Endothelial cell of umbilical vein (primary cell): Measurements from ENCODE around the gene CIZ1.

Experiments
- EZH2 ChIP-seq: IDR thresholded peaks from 2 replicates; pipeline ENCODE4 v1.6.1; 2012; ENCODE audit warnings: borderline replicate concordance, low read depth, mild to moderate bottlenecking, moderate library complexity, low read length, inconsistent platforms; ENCODE audit not compliant: severe bottlenecking
- FOS ChIP-seq: IDR thresholded peaks from 2 replicates; pipeline ENCODE4 v1.6.1; 2011; ENCODE audit warnings: mild to moderate bottlenecking, low read length, moderate library complexity, borderline replicate concordance; ENCODE audit not compliant: insufficient read depth
- GATA2 ChIP-seq: IDR thresholded peaks from 2 replicates; pipeline ENCODE4 v1.7.0; 2011; ENCODE audit warnings: low read depth, mild to moderate bottlenecking, moderate library complexity, mixed read lengths, low read length; ENCODE audit not compliant: insufficient read length, insufficient read depth
- MAX ChIP-seq: IDR thresholded peaks from 2 replicates; pipeline ENCODE4 v1.6.1; 2011; ENCODE audit not compliant: insufficient read depth, insufficient read length
- MYC ChIP-seq: IDR thresholded peaks from one replicate; pipeline ENCODE4 v1.6.1; 2011; ENCODE audit warnings: mild to moderate bottlenecking, low read depth, low read length
- POLR2A ChIP-seq: IDR thresholded peaks from 2 replicates; pipeline ENCODE4 v1.6.1; 2012; ENCODE audit warnings: low read depth, mild to moderate bottlenecking, control low read depth, low read length
- POLR2AphosphoS5 ChIP-seq: IDR thresholded peaks from 2 replicates; pipeline ENCODE4 v1.6.1; 2012; ENCODE audit warnings: low read depth, mild to moderate bottlenecking, control low read depth, low read length, moderate library complexity; ENCODE audit not compliant: insufficient read depth
- TF ChIP-seq, protein P1 (sequence below), 2 donors: IDR thresholded peaks; 1 replicate in 1 of 2; 2 replicates in 1 of 2; pipeline ENCODE4 v1.5.1; 2011; ENCODE audit warnings: low read length in 2 of 2, mild to moderate bottlenecking in 2 of 2, moderate library complexity in 2 of 2, control low read depth in 1 of 2, inconsistent platforms in 1 of 2, low read depth in 1 of 2; ENCODE audit not compliant: insufficient read depth in 1 of 2; ENCODE audit errors: extremely low read depth in 1 of 2

GRCh38 chr9:128148509-128149000, 42.8 kb downstream of the CIZ1 start:
- TF ChIP-seq POLR2A: no peak
- TF ChIP-seq, protein P1, sequence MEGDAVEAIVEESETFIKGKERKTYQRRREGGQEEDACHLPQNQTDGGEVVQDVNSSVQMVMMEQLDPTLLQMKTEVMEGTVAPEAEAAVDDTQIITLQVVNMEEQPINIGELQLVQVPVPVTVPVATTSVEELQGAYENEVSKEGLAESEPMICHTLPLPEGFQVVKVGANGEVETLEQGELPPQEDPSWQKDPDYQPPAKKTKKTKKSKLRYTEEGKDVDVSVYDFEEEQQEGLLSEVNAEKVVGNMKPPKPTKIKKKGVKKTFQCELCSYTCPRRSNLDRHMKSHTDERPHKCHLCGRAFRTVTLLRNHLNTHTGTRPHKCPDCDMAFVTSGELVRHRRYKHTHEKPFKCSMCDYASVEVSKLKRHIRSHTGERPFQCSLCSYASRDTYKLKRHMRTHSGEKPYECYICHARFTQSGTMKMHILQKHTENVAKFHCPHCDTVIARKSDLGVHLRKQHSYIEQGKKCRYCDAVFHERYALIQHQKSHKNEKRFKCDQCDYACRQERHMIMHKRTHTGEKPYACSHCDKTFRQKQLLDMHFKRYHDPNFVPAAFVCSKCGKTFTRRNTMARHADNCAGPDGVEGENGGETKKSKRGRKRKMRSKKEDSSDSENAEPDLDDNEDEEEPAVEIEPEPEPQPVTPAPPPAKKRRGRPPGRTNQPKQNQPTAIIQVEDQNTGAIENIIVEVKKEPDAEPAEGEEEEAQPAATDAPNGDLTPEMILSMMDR (IDR thresholded peaks at IDR 0.05; ENCODE audit: extremely low read depth in 1 of 2, insufficient read depth in 1 of 2, low read depth in 1 of 2, low read length in 2 of 2): no peak
- no peak for TF ChIP-seq MYC
- TF ChIP-seq POLR2AphosphoS5: no peak
- no peak for TF ChIP-seq EZH2
- no peak for TF ChIP-seq MAX
- TF ChIP-seq GATA2: no peak
- TF ChIP-seq FOS: no peak
